Uterus (tissue), 2 donors: ENCODE data around the gene LYZL4.

Experiments used
- CTCF ChIP-seq, 4 experiments: fragments of 200-600 bp in 2 of 4; fragments of 450-650 bp in 2 of 4; sonication (generic) in 2 of 4; IDR thresholded peaks; one replicate each; pipeline ENCODE4 v1.5.1; 2016 to 2019; ENCODE audit warnings: antibody characterized with exemption in 4 of 4, mild to moderate bottlenecking in 2 of 4, moderate library complexity in 1 of 4
- POLR2A ChIP-seq, 2 donors: fragments of 450-650 bp; IDR thresholded peaks; one replicate each; pipeline ENCODE4 v1.6.1; 2016; ENCODE audit warnings: antibody characterized with exemption in 2 of 2, mild to moderate bottlenecking in 1 of 2, moderate library complexity in 1 of 2

DNA sequence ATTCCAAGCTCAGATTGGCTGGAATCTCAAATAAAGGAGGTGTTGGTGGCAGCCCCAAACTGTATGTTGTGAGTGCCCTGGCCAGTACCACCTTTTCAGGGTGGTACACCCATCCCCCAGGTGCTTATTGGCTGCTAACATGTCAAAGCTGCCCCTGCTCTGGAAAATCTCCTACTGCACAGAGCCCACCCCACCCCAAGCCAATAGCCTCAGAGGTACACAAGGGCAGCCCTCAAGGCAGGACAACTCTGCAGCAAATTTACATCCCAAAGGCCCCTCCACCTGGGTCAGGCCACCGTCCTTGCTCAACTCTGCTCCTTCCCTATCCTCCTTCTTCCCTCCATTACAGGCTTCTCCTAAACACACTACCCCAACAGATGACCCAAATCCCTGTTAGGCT is 37.1 kb upstream of the LYZL4 start:
- TF ChIP-seq CTCF (IDR thresholded peaks at IDR 0.05) (no peak), POLR2A (IDR thresholded peaks at IDR 0.05) (no peak)
